Aorta (tissue), 5 donors: Measurements from ENCODE around the gene RNLS. TPM values are rescaled to one million over a fixed set of nuclear protein-coding genes. Genes with fewer than 3 reads are reported as not detected.

Source experiments
- ATAC-seq: fragments of 200-7000 bp; cut with Tn5 transposase; one replicate; pipeline ENCODE4 v1.9.1; 2022; ENCODE audit warnings: moderate library complexity; ENCODE audit not compliant: low FRiP score
- DNase-seq, 2 donors: peaks; one replicate each; pipeline ENCODE4 v3.0.0-alpha.2; 2020
- H3K27ac ChIP-seq, 2 donors: one replicate each; pipeline ENCODE4 v1.5.1; 2013; ENCODE audit warnings: low read length in 2 of 2, mild to moderate bottlenecking in 2 of 2, moderate library complexity in 2 of 2, control low read depth in 1 of 2, inconsistent platforms in 1 of 2, low read depth in 1 of 2
- H3K27me3 ChIP-seq, 2 donors: one replicate each; pipeline ENCODE4 v1.6.1; 2013; ENCODE audit warnings: control low read depth in 1 of 2, low read length in 1 of 2, mild to moderate bottlenecking in 1 of 2, moderate library complexity in 1 of 2; ENCODE audit not compliant: insufficient read depth in 2 of 2, control insufficient read depth in 1 of 2
- H3K36me3 ChIP-seq, 2 donors: one replicate each; pipeline ENCODE4 v1.6.1; 2013; ENCODE audit warnings: control low read depth in 1 of 2, low read length in 1 of 2, mild to moderate bottlenecking in 1 of 2; ENCODE audit not compliant: insufficient read depth in 2 of 2, control insufficient read depth in 1 of 2
- H3K4me1 ChIP-seq, 2 donors: one replicate each; pipeline ENCODE4 v1.6.1; 2013; ENCODE audit warnings: low read length in 2 of 2, control low read depth in 1 of 2, mild to moderate bottlenecking in 1 of 2, moderate library complexity in 1 of 2; ENCODE audit not compliant: insufficient read depth in 2 of 2, control insufficient read depth in 1 of 2
- H3K4me3 ChIP-seq, 2 donors: one replicate each; pipeline ENCODE4 v1.5.1; 2013; ENCODE audit warnings: low read length in 2 of 2, control low read depth in 1 of 2, mild to moderate bottlenecking in 1 of 2
- H3K9me3 ChIP-seq: one replicate; pipeline ENCODE4 v1.6.1; 2013; ENCODE audit warnings: mild to moderate bottlenecking, low read length; ENCODE audit not compliant: control insufficient read depth
- WGBS, 2 donors: extraction: QIAGEN DNeasy Blood & Tissue Kit; methylation state at CpG; one replicate each; pipeline ENCODE4 v1.1.7; 2013; 5-methylcytosine and 5-hydroxymethylcytosine counted together
- intact Hi-C, 2 donors: fragments of 100-400 bp; cut with DNase I; formaldehyde crosslinking; loops; one replicate each; pipeline versions ENCODE4 v1.14.2 to v1.15.0; 2022
- polyA plus RNA-seq, 2 donors: library from polyadenylated mRNA; stranded (reverse); fragments of 200-250 nt; gene quantifications; one replicate each; pipeline ENCODE4 v1.2.3, GENCODE V29; 2013
- total RNA-seq, 2 donors: library from RNA; stranded (reverse); fragmentation: NEBNext Ultra II Directional; extraction: Animal tissue kit (Norgen Biotek cat#: 25700); gene quantifications; one replicate each; pipeline ENCODE4 v1.2.1, GENCODE V29; 2021
- donor health status: healthy with polysubstance abuse.
- donor health status: Bipolar disorder and iron deficiency.
- donor health status: DM: no; HTN: no; CAD: no.
- donor health status: DM: no; HTN: no; CAD: no.
- donor health status: DM: yes; HTN: yes; CAD: no.

RNLS gene
- total and polyA plus RNA-seq, 4 donors: 6.1 to 9.7 (median 9.5) TPM

GRCh38 chr10:88226891-88227290, 356.2 kb downstream of the RNLS start:
- 97 to 99% methylated on average over 1 of the region's 1 CpG for WGBS, 2 donors
- H3K9me3 ChIP-seq: no peaks in the 10 kb centered on the region
- H3K4me1 ChIP-seq: no peaks in the 10 kb centered on the region
- H3K36me3 ChIP-seq: no peaks in the 10 kb centered on the region
- H3K4me3 ChIP-seq: no peak overlapping the region
- no peaks in the 10 kb centered on the region for H3K27me3 ChIP-seq
- no peak overlapping the region for H3K27ac ChIP-seq
- ATAC-seq: no peak
- no peak for DNase-seq
- intact Hi-C loops: loop anchor here in 1 of 2 donors (10.0 kb wide), 1 partner anchor 158 kb away; no protein-coding TSS in a partner anchor

DNA sequence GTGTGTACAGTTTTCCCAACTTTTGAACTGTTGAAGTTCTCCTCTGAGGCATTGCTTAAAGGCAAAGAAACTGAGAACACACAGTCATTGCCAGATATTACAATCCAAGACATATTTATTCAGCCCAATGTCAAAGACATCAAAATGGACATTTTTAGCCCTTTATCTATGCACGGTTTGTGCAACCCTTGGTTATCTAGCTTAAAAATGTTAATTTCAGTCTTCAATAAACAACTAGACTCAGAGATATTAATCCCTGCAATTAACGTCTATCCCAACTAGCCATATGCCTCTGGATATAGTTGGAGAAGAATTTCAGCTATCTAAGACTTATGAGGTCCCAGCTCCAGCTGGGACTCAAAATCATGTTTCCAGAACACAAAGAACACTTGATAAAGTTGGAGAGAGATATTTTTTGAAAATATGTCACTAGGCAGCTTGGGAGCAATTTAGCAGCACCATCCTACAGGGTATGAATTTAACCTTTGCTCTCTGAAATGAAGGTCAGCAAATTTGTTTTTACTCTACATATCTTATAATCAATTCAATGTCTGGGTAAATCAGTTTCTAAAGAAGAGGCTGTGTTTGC, 357.0 kb downstream of the RNLS start:
- no peak overlapping the region for H3K27ac ChIP-seq
- ATAC-seq (peak; percentile 48), DNase-seq (no peak)
- intact Hi-C loops: loop anchor here in 1 of 2 donors (10.0 kb wide), 1 partner anchor 159 kb away; no protein-coding TSS in a partner anchor
- WGBS, 2 donors: 5 to 10% methylated on average over 2 of the region's 2 CpGs
- H3K4me3 ChIP-seq: no peak overlapping the region
- no peaks in the 10 kb centered on the region for H3K4me1 ChIP-seq
- no peaks in the 10 kb centered on the region for H3K27me3 ChIP-seq
- no peaks in the 10 kb centered on the region for H3K9me3 ChIP-seq
- no peaks in the 10 kb centered on the region for H3K36me3 ChIP-seq

Other genes with a start within 250 kb of the RNLS start
- under 1 TPM in 1 of 2 donors, not detected in 1; 0.87 TPM for gene LIPJ, start 3.4 kb upstream of the RNLS start, total RNA-seq
- not detected for gene LIPJ, start 3.4 kb upstream of the RNLS start, polyA plus RNA-seq
- not detected for gene LIPF, start 81.1 kb upstream of the RNLS start, total RNA-seq
- 1 to 10 TPM; 2.8 to 6.1 TPM for gene LIPF, start 81.1 kb upstream of the RNLS start, polyA plus RNA-seq
- not detected for gene LIPK, start 122.9 kb upstream of the RNLS start, total RNA-seq
- not detected for gene LIPK, start 122.9 kb upstream of the RNLS start, polyA plus RNA-seq
- under 1 TPM in 1 of 2 donors, not detected in 1; 0.58 TPM for gene LIPN, start 176.7 kb upstream of the RNLS start, total RNA-seq
- under 1 TPM in 1 of 2 donors, not detected in 1; 0.43 TPM for gene LIPN, start 176.7 kb upstream of the RNLS start, polyA plus RNA-seq
- not detected for gene LIPM, start 219.4 kb upstream of the RNLS start, total RNA-seq
- gene LIPM, start 219.4 kb upstream of the RNLS start, polyA plus RNA-seq: not detected